Ishikawa (cell line): ENCODE results near the gene LMF2.

ENCODE experiments used
- CEBPB ChIP-seq: IDR thresholded peaks from 2 replicates; pipeline ENCODE4 v1.6.1; 2012
- EGR1 ChIP-seq: IDR thresholded peaks from 2 replicates; pipeline ENCODE4 v1.6.1; 2012
- EP300 ChIP-seq: IDR thresholded peaks from 2 replicates; pipeline ENCODE4 v1.6.1; 2012; ENCODE audit warnings: borderline replicate concordance
- FOXM1 ChIP-seq: IDR thresholded peaks from 2 replicates; pipeline ENCODE4 v1.6.1; 2012; ENCODE audit warnings: low read depth, borderline replicate concordance
- MAX ChIP-seq: IDR thresholded peaks from 2 replicates; pipeline ENCODE4 v1.6.1; 2012
- NFIC ChIP-seq: IDR thresholded peaks from 2 replicates; pipeline ENCODE4 v1.6.1; 2012
- TAF1 ChIP-seq: IDR thresholded peaks from 2 replicates; pipeline ENCODE4 v1.6.1; 2012; ENCODE audit warnings: low read depth, mild to moderate bottlenecking
- TCF12 ChIP-seq: IDR thresholded peaks from 2 replicates; pipeline ENCODE4 v1.6.1; 2012; ENCODE audit warnings: low read depth
- TEAD4 ChIP-seq: IDR thresholded peaks from 2 replicates; pipeline ENCODE4 v1.6.1; 2012
- USF1 ChIP-seq: IDR thresholded peaks from 2 replicates; pipeline ENCODE4 v1.6.1; 2012
- YY1 ChIP-seq: IDR thresholded peaks from 2 replicates; pipeline ENCODE4 v1.6.1; 2012; ENCODE audit warnings: low read depth
- ZBTB7A ChIP-seq: IDR thresholded peaks from 2 replicates; pipeline ENCODE4 v1.6.1; 2012; ENCODE audit warnings: low read depth
- TF ChIP-seq, protein P1 (sequence below): IDR thresholded peaks from 2 replicates; pipeline ENCODE4 v1.6.1; 2012; ENCODE audit warnings: low read depth, mild to moderate bottlenecking

Gene LMF2

GRCh38 chr22:50455201-50455600, 52.3 kb downstream of the LMF2 start:
- TF ChIP-seq TAF1 (no peak), USF1 (no peak), EGR1 (no peak)
- TF ChIP-seq, protein P1, sequence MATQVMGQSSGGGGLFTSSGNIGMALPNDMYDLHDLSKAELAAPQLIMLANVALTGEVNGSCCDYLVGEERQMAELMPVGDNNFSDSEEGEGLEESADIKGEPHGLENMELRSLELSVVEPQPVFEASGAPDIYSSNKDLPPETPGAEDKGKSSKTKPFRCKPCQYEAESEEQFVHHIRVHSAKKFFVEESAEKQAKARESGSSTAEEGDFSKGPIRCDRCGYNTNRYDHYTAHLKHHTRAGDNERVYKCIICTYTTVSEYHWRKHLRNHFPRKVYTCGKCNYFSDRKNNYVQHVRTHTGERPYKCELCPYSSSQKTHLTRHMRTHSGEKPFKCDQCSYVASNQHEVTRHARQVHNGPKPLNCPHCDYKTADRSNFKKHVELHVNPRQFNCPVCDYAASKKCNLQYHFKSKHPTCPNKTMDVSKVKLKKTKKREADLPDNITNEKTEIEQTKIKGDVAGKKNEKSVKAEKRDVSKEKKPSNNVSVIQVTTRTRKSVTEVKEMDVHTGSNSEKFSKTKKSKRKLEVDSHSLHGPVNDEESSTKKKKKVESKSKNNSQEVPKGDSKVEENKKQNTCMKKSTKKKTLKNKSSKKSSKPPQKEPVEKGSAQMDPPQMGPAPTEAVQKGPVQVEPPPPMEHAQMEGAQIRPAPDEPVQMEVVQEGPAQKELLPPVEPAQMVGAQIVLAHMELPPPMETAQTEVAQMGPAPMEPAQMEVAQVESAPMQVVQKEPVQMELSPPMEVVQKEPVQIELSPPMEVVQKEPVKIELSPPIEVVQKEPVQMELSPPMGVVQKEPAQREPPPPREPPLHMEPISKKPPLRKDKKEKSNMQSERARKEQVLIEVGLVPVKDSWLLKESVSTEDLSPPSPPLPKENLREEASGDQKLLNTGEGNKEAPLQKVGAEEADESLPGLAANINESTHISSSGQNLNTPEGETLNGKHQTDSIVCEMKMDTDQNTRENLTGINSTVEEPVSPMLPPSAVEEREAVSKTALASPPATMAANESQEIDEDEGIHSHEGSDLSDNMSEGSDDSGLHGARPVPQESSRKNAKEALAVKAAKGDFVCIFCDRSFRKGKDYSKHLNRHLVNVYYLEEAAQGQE: no peak

GRCh38 chr22:50454556-50455075, 52.9 kb downstream of the LMF2 start:
- TF ChIP-seq TEAD4: no peak
- no peak for TF ChIP-seq FOXM1
- TF ChIP-seq EP300: no peak
- TF ChIP-seq NFIC: no peak
- no peak for TF ChIP-seq MAX
- TF ChIP-seq CEBPB: no peak
- TF ChIP-seq TCF12: no peak
- no peak for TF ChIP-seq USF1
- no peak for TF ChIP-seq EGR1
- TF ChIP-seq, protein P1: no peak
- TF ChIP-seq ZBTB7A: no peak
- TF ChIP-seq YY1: no peak
